Measurements from ENCODE around the gene DCTPP1. TPM values are rescaled to one million over a fixed set of nuclear protein-coding genes. Genes with fewer than 3 reads are reported as not detected.

Gene DCTPP1
- polyA plus RNA-seq, 3 donors: 10.5 to 45.5 (median 32.2) TPM

DNA sequence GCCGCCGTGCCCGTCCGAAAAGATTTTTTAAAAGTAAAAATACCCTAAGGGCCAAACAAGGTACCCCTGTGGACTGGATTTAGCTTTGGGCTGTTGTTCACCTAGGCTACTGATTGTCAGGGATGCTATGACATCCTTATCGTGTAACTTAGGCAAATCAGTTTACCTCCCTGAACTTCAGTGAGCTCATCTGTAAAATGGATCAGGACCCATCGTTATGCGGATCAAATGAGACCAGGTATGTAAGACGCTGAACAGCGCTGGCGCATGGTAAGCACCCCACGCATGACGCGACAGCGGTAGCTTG, 23.1 kb downstream of the DCTPP1 start:
- no peaks in the 10 kb centered on the region for H3K27me3 ChIP-seq (ENCODE audit: control insufficient read depth in 2 of 2, insufficient read depth in 2 of 2, low read length in 2 of 2)
- H2AFZ ChIP-seq (ENCODE audit: insufficient read depth, low read depth, low read length, poor library complexity, severe bottlenecking): peak overlapping the region; percentile 91
- Mint-ChIP-seq H3K9me3 (peaks cover 0 to 2% (median 0%) of the 10 kb centered on the region in 7 donors), H3K4me1 (peaks cover 25% of the 10 kb centered on the region), H3K36me3 (peaks cover 0 to 3% of the 10 kb centered on the region in 2 donors), H3K27ac (peak overlapping the region in 5 of 7 donors; percentile 42 to 84 (median 65)), H3K27me3 (ENCODE audit: low read depth in 3 of 3) (peaks cover 0 to 4% (median 3%) of the 10 kb centered on the region in 3 donors), H3K4me3 (peak overlapping the region; percentile 86 to 95)
- H3K9me3 ChIP-seq (replicated peaks in 1 of 2; ENCODE audit: control insufficient read depth in 1 of 2, insufficient read depth in 1 of 2, low read length in 2 of 2): no peaks in the 10 kb centered on the region
- intact Hi-C loops (cut with micrococcal nuclease): loop anchor here (5.0 to 10.0 kb wide), 2 partner anchors 52 to 69 kb away; partner anchors contain the start of gene CD2BP2 (in 1 of the 2)
- peak overlapping the region; percentile 64 for H3K9ac ChIP-seq (ENCODE audit: insufficient read depth, low read length, poor library complexity, severe bottlenecking)
- H4K20me1 ChIP-seq (ENCODE audit: insufficient read depth, low read length): no peaks in the 10 kb centered on the region
- TF ChIP-seq, protein P1, sequence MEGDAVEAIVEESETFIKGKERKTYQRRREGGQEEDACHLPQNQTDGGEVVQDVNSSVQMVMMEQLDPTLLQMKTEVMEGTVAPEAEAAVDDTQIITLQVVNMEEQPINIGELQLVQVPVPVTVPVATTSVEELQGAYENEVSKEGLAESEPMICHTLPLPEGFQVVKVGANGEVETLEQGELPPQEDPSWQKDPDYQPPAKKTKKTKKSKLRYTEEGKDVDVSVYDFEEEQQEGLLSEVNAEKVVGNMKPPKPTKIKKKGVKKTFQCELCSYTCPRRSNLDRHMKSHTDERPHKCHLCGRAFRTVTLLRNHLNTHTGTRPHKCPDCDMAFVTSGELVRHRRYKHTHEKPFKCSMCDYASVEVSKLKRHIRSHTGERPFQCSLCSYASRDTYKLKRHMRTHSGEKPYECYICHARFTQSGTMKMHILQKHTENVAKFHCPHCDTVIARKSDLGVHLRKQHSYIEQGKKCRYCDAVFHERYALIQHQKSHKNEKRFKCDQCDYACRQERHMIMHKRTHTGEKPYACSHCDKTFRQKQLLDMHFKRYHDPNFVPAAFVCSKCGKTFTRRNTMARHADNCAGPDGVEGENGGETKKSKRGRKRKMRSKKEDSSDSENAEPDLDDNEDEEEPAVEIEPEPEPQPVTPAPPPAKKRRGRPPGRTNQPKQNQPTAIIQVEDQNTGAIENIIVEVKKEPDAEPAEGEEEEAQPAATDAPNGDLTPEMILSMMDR (IDR thresholded peaks at IDR 0.05): no peak
- peak overlapping the region; percentile 51 to 74 (median 58) for H3K4me3 ChIP-seq (replicated peaks in 1 of 3; ENCODE audit: low read depth in 2 of 3, low read length in 3 of 3)
- peaks cover 0 to 2% of the 10 kb centered on the region in 2 donors for H3K36me3 ChIP-seq (replicated peaks in 1 of 2; ENCODE audit: control insufficient read depth in 1 of 2, insufficient read depth in 2 of 2, low read length in 2 of 2)
- peak overlapping the region; percentile 85 for H3K4me2 ChIP-seq (replicated peaks; ENCODE audit: extremely low read depth, low read length, poor library complexity, severe bottlenecking)
- H3K4me1 ChIP-seq (ENCODE audit: control insufficient read depth in 1 of 2, insufficient read depth in 2 of 2, low read length in 2 of 2): peaks cover 24 to 40% of the 10 kb centered on the region in 2 donors
- DNase-seq: no peak
- 24% methylated on average over 14 of the region's 14 CpGs for WGBS (ENCODE audit: insufficient coverage)
- H3K79me2 ChIP-seq (ENCODE audit: insufficient read depth, low read length): no peaks in the 10 kb centered on the region
- no peak overlapping the region for H3K27ac ChIP-seq (ENCODE audit: low read depth in 1 of 2, low read length in 2 of 2)

- Histone ChIP-seq H3K4me1 (ENCODE audit: control insufficient read depth in 1 of 2, insufficient read depth in 2 of 2, low read length in 2 of 2) (peaks cover 22 to 32% of the 10 kb centered on the region in 2 donors), H3K4me3 (replicated peaks in 1 of 3; ENCODE audit: low read depth in 2 of 3, low read length in 3 of 3) (no peak overlapping the region), H3K27ac (ENCODE audit: low read depth in 1 of 2, low read length in 2 of 2) (no peak overlapping the region), H3K4me2 (replicated peaks; ENCODE audit: extremely low read depth, low read length, poor library complexity, severe bottlenecking) (no peak overlapping the region), H2AFZ (ENCODE audit: insufficient read depth, low read depth, low read length, poor library complexity, severe bottlenecking) (no peak overlapping the region), H3K9ac (ENCODE audit: insufficient read depth, low read length, poor library complexity, severe bottlenecking) (no peak overlapping the region), H3K9me3 (replicated peaks in 1 of 2; ENCODE audit: control insufficient read depth in 1 of 2, insufficient read depth in 1 of 2, low read length in 2 of 2) (no peaks in the 10 kb centered on the region), H3K36me3 (replicated peaks in 1 of 2; ENCODE audit: control insufficient read depth in 1 of 2, insufficient read depth in 2 of 2, low read length in 2 of 2) (no peaks in the 10 kb centered on the region), H4K20me1 (ENCODE audit: insufficient read depth, low read length) (no peaks in the 10 kb centered on the region), H3K27me3 (ENCODE audit: control insufficient read depth in 2 of 2, insufficient read depth in 2 of 2, low read length in 2 of 2) (no peaks in the 10 kb centered on the region), H3K79me2 (ENCODE audit: insufficient read depth, low read length) (no peaks in the 10 kb centered on the region)
- peaks cover 1 to 16% (median 10%) of the 10 kb centered on the region in 3 donors for H3K27me3 Mint-ChIP-seq (ENCODE audit: low read depth in 3 of 3)
- H3K4me1 Mint-ChIP-seq: peaks cover 29% of the 10 kb centered on the region
- peaks cover 5 to 13% of the 10 kb centered on the region in 2 donors for H3K36me3 Mint-ChIP-seq
- peak overlapping the region in 1 of 2 donors; percentile 45 for H3K4me3 Mint-ChIP-seq
- WGBS (ENCODE audit: insufficient coverage): 97% methylated on average over 5 of the region's 8 CpGs
- DNase-seq: no peak
- TF ChIP-seq, protein P1 (IDR thresholded peaks at IDR 0.05): no peak
- intact Hi-C loops (cut with micrococcal nuclease): loop anchor here in 1 of 2 donors (10.0 kb wide), 1 partner anchor 47 kb away; the partner anchor contains the start of gene CD2BP2
- H3K27ac Mint-ChIP-seq: no peak overlapping the region
- peaks cover 0 to 2% (median 0%) of the 10 kb centered on the region in 7 donors for H3K9me3 Mint-ChIP-seq
Measured at GRCh38 chr16:30401768-30402425, 27.9 kb downstream of the DCTPP1 start.
